Activated naive CD4-positive, alpha-beta T cell treated with anti-CD3 and anti-CD28 coated beads, Interleukin-2, amount 10 ng/mL, durations not matched to agents 7 days and 5 days (primary cell): ENCODE measurements around the gene TBC1D22A.

Experiments used
- CTCF ChIA-PET: fragments of 350-600 bp; sonication (Branson Sonifier 250); formaldehyde crosslinking; loops from one replicate; lab custom pipeline; 2021; ENCODE audit warnings: antibody characterized with exemption; lab: Charles Lee
- DNase-seq: peaks from one replicate; pipeline ENCODE4 v3.0.0-alpha.2; 2020
- H3K27ac Mint-ChIP-seq: one replicate; pipeline ENCODE4 v1.8.0; 2021; ENCODE audit warnings: mild to moderate bottlenecking, moderate library complexity, mixed read lengths
- H3K27me3 Mint-ChIP-seq: one replicate; pipeline ENCODE4 v1.8.0; 2021; ENCODE audit warnings: mild to moderate bottlenecking, mixed read lengths
- H3K36me3 Mint-ChIP-seq: one replicate; pipeline ENCODE4 v1.8.0; 2021; ENCODE audit warnings: mixed read lengths
- H3K4me1 Mint-ChIP-seq: one replicate; pipeline ENCODE4 v1.8.0; 2021; ENCODE audit warnings: mixed read lengths
- H3K4me3 Mint-ChIP-seq: one replicate; pipeline ENCODE4 v1.8.0; 2021; ENCODE audit warnings: mild to moderate bottlenecking, moderate library complexity, mixed read lengths
- H3K9me3 Mint-ChIP-seq: one replicate; pipeline ENCODE4 v1.8.0; 2021; ENCODE audit warnings: mixed read lengths

Gene TBC1D22A

DNA sequence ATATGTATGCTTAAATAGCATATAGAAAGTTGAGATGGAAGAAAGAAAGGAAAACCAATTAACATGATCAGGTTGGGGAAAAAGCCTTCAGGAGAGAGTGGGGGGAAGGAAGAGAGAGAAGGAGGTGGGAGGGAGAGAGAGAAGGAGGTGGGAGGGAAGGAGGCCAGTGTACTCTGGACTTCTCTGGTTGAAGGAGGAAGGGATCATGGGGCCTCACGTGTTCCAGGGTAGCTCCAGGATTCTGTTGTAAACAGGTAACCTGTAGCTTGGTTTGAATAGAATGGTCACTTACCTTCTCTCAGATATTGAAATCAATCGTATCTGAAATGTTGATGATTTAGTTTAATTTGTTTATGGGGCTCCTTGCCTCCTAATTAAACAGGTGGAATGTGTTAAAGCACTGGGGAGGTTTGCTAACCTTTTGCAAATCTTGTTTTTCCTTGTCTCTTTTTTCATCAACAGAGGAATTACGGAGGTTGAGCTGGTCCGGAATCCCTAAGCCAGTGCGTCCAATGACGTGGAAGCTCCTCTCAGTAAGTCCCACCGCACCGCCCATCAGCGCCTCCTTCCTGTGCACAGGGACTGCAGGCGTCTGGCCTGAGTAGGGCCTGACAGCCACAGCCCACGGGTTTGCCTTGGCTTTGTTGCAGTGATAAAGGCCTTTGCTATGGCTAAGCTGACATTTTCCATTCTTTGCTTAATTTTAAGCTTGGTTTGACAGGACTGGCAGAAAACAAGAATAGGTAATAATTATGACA, 115.9 kb downstream of the TBC1D22A start:
- no peak overlapping the region for H3K27ac Mint-ChIP-seq
- DNase-seq = no peak
- peaks cover 2% of the 10 kb centered on the region for H3K4me1 Mint-ChIP-seq
- CTCF ChIA-PET = no interaction called here
- H3K9me3 Mint-ChIP-seq = no peaks in the 10 kb centered on the region
- peaks cover 9% of the 10 kb centered on the region for H3K36me3 Mint-ChIP-seq
- no peaks in the 10 kb centered on the region for H3K27me3 Mint-ChIP-seq
- H3K4me3 Mint-ChIP-seq = no peak overlapping the region

DNA sequence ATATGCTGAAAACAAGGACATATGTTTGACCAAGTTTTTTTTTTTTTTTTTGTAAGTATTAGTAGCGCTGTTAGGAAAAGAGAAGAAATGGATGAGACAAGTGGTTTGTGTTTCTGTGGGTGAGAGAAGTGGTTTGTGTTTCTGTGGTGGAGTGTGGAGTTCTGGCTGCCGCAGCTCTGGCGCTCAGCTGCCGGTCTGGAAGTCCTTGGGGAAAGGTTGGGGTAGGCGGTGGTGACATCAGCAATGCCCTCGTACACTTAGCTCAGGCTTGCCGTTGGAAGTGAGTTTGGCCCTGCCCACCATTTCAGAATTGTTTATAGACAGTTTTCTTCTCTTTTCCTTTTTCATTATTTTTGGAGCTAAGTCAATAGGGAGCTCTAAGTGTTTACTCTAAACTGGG, 116.6 kb downstream of the TBC1D22A start:
- H3K27ac Mint-ChIP-seq = no peak overlapping the region
- no peaks in the 10 kb centered on the region for H3K9me3 Mint-ChIP-seq
- CTCF ChIA-PET = no interaction called here
- no peak for DNase-seq
- H3K4me1 Mint-ChIP-seq = peaks cover 2% of the 10 kb centered on the region
- no peaks in the 10 kb centered on the region for H3K27me3 Mint-ChIP-seq
- H3K4me3 Mint-ChIP-seq = no peak overlapping the region
- peaks cover 6% of the 10 kb centered on the region for H3K36me3 Mint-ChIP-seq

DNA sequence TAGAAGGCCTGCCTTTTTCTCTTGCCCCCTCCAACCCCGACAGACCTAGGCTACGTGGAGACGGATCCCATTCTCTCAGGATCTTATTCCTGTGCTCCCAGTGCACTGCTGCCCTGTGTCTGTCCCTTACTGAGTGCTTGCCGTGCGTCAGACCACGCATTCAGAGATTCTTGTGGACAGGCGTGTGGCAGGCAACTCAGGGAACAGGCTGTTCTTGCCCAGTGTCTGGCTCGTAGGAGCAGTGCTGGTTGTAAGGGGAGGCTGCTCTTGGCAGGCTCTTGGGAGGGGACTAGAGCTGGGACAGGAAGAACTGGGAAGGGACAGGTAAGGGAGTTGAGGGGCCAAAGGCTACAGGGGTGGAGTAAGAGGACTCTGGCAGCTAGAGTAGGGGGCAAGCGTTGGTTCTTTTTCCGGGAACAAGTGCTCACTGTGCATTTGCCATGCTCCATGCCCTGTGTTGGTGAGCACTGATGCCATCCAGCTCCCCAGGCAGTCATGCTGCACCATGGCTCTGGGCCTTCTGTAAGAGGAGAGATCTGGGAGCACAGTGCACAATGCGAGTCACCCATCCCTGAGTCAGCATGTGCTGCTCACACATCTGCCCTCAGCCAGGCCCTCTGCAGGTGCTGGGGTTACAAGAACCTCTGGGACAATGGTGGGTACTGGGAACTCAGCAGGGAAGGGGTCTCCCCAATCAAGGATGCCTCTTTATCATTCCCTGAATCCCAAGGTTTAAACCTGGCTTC, 119.1 kb downstream of the TBC1D22A start:
- Mint-ChIP-seq H3K4me1 (no peaks in the 10 kb centered on the region), H3K27me3 (no peaks in the 10 kb centered on the region), H3K4me3 (no peak overlapping the region), H3K9me3 (no peaks in the 10 kb centered on the region), H3K27ac (no peak overlapping the region), H3K36me3 (peaks cover 7% of the 10 kb centered on the region)
- no peak for DNase-seq
- CTCF ChIA-PET = no interaction called here

DNA sequence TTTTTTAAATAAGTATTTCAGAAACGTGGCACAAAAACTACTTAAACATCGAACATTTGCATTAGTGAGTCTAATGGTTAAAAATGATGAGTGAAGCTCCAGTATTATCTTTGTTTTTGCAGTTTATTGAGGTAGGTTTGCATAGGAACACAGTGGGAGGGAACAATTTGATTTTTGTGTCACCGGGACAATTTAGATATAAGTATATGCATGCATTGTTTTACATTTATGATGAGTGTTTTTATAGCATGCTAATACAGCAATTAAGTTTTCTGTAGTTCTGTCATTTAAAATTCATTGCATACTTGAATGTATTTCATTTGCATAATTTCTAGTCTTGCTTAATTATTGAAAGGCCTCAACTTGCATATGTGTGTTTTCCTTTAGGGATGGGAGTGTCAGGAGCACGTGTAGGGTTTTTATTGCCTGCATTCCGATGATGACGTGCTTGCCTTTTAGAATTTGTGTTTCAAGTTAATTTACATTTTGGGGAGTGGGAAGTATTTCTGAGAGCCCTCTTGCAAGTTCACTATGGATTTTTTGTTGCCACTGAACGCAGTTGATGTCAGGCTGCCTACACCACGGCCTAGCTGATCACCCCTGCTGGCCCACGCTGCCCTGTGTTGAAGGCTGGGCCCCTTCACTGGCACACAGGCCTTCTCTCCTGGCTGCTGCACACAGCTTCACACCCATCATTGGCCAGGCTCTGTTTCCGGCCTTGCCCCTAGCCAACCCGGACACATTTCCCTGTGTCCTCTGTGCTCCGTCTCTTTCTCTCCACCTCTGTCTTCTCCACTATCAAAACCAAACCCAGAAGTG, 120.9 kb downstream of the TBC1D22A start:
- no peak overlapping the region for H3K4me3 Mint-ChIP-seq
- H3K27ac Mint-ChIP-seq = no peak overlapping the region
- H3K9me3 Mint-ChIP-seq = no peaks in the 10 kb centered on the region
- H3K36me3 Mint-ChIP-seq = peaks cover 4% of the 10 kb centered on the region
- CTCF ChIA-PET = no interaction called here
- H3K4me1 Mint-ChIP-seq = no peaks in the 10 kb centered on the region
- H3K27me3 Mint-ChIP-seq = no peaks in the 10 kb centered on the region
- DNase-seq = no peak

DNA sequence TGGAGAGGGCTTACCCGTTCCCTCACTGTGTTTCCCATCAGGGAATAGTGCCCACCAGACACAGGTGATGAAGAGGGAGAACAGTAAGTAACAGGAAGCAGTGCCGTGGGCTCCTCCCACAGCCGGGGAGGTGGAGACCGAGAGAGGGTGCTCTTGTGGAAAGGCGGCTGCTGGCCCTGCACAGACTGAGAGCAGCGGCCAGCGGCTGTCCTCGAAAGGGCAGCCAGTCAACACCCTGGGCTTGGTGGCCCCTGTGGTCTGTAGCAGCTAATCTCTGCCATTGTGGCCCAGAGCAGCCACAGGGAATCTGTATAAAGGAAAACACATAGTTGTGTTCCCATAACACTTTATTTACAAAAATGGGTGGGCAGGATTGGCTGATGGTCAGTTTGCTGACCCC, 121.9 kb downstream of the TBC1D22A start:
- no peak for DNase-seq
- Mint-ChIP-seq H3K27ac (no peak overlapping the region), H3K27me3 (no peaks in the 10 kb centered on the region), H3K4me3 (no peak overlapping the region), H3K4me1 (no peaks in the 10 kb centered on the region), H3K9me3 (no peaks in the 10 kb centered on the region), H3K36me3 (peaks cover 5% of the 10 kb centered on the region)
- CTCF ChIA-PET = no interaction called here

DNA sequence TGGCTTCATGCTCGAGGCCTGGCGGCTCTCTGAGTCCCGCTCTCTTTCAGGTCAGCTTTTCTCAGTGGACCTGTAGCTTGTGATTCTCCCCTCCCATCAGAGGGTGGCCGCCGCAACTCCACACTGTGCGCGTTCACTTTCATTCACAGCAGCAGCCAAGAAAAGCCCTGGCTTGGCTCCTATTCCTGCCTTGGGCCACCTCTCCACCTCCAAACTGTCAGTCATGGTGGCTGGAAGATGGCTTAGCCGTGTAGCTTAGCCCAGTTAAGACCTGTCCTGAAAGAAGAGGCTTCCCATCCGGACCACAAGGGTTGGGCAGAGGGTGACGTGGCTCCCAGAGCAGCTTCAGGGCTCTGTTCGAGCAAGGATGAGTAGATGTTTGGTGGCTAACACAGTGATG, 125.5 kb downstream of the TBC1D22A start:
- H3K27me3 Mint-ChIP-seq = no peaks in the 10 kb centered on the region
- H3K4me1 Mint-ChIP-seq = no peaks in the 10 kb centered on the region
- no peak for DNase-seq
- no peak overlapping the region for H3K4me3 Mint-ChIP-seq
- H3K9me3 Mint-ChIP-seq = no peaks in the 10 kb centered on the region
- H3K36me3 Mint-ChIP-seq = peaks cover 12% of the 10 kb centered on the region
- CTCF ChIA-PET = no interaction called here
- no peak overlapping the region for H3K27ac Mint-ChIP-seq

DNA sequence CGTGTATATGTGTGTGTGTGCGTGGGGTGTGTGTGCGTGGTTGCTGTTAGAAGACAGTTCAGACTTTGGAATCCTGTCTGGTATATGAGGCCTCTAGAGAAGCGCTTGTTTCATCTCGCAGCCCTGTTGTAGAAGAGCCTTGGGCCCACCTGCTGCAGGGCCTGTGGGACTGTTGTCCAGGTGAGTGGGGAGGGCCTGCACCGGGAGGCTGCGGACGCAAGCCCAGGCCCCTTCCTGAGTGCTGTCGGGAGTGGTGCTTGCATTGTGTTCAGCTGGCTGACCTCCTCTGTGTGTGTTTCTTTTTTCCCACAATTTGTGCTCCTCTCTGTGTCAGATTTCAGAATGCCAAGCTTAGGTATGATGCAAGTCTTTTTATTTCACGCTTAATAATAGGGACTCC, 128.4 kb downstream of the TBC1D22A start:
- CTCF ChIA-PET = interaction anchor here (0.6 to 1.1 kb wide), 2 partner anchors 34 to 132 kb away, joined by 3 read pairs; no protein-coding TSS in a partner anchor
- Mint-ChIP-seq H3K27me3 (no peaks in the 10 kb centered on the region), H3K36me3 (peaks cover 18% of the 10 kb centered on the region), H3K4me3 (no peak overlapping the region), H3K9me3 (no peaks in the 10 kb centered on the region), H3K27ac (no peak overlapping the region), H3K4me1 (no peaks in the 10 kb centered on the region)
- DNase-seq = no peak

DNA sequence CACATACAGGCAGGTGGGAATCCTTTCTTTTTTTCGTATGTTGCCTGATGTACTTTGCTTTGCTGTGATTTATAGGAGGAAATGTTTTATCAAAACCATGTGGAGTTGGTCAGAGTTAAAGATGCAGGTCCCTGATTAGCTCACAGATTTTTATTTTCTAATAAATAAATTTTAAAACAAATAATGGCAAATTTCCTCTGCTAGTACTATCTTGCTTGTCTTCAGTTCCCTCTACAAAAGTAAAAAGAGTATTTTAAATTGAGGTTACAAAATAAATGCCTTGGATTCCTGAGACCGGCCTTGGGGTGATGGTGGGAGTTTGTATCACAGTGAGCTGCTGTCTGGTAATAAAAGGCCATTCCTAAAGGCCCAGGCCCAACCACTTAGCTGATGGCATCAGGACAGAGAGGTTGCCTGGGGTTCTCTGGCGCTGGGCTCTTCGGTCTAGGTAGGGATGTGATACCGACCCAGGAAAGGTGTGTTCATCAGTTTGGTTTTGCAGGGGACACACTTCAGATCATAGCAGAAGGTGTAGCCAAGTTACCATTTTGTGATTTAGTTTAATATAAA, 129.0 kb downstream of the TBC1D22A start:
- peaks cover 24% of the 10 kb centered on the region for H3K36me3 Mint-ChIP-seq
- CTCF ChIA-PET = interaction anchor here (0.6 kb wide), 1 partner anchor 33 kb away, joined by 3 read pairs; no protein-coding TSS in a partner anchor
- no peaks in the 10 kb centered on the region for H3K4me1 Mint-ChIP-seq
- no peaks in the 10 kb centered on the region for H3K27me3 Mint-ChIP-seq
- no peaks in the 10 kb centered on the region for H3K9me3 Mint-ChIP-seq
- DNase-seq = no peak
- no peak overlapping the region for H3K27ac Mint-ChIP-seq
- no peak overlapping the region for H3K4me3 Mint-ChIP-seq

DNA sequence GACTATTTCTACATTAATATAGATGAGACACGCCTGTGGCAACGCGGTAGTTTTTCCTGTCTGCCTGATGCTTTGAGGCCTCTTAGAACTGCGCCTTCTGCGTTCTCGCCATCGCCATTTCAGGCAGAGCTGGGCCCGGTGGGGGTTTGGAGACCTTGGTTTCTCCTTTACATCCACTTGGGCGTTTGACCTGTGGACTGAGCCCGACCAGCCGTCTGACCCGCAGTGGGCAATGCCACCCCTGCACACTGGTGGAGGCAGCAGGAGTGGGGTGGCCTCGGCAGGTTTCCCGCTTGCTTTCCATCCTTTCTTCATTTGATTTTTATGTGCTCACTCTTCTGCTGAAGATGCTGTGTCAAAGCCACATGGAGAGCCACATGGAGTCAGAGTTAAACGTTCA, 130.4 kb downstream of the TBC1D22A start:
- Mint-ChIP-seq H3K36me3 (peaks cover 29% of the 10 kb centered on the region), H3K27ac (no peak overlapping the region), H3K27me3 (no peaks in the 10 kb centered on the region), H3K4me1 (no peaks in the 10 kb centered on the region), H3K4me3 (no peak overlapping the region), H3K9me3 (no peaks in the 10 kb centered on the region)
- CTCF ChIA-PET = no interaction called here
- no peak for DNase-seq

DNA sequence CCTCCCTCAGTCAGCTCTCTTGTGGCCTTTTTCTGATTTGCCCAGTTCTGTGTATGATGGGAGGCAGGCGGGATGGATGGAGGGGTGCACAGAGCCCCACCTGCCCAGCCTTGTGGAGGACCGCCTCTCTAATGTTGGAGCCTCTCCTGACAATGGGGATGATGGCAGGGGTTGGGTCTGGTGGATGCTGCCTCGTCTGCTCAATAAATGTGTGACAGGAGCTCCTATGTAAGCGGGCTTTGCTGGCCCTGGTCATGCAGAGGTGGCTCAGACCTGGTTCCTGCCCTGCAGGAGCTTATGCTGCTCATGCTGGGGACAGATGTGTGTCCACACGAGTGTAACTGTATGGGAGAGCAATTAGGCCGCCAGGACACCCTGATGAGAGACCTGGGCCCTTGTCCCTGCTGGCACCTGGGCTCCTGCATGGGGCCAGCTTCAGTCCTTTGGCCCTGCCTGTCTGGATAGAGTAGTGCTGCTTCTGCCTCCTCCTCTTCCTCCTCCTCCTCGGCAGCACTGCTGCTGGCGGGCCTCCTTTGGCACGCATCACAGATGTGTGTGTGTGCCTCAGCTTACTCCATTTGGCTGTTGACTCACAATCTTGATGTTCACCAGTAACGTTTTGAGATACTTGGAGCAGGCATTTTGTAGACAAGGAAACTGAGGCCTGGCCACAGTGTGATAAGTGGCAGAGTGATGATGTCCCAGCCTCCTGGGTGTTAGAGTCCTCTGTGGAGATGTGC, 131.0 kb downstream of the TBC1D22A start:
- H3K36me3 Mint-ChIP-seq = peaks cover 32% of the 10 kb centered on the region
- CTCF ChIA-PET = no interaction called here
- no peaks in the 10 kb centered on the region for H3K9me3 Mint-ChIP-seq
- H3K27ac Mint-ChIP-seq = no peak overlapping the region
- H3K4me1 Mint-ChIP-seq = no peaks in the 10 kb centered on the region
- no peak overlapping the region for H3K4me3 Mint-ChIP-seq
- DNase-seq = no peak
- H3K27me3 Mint-ChIP-seq = no peaks in the 10 kb centered on the region

DNA sequence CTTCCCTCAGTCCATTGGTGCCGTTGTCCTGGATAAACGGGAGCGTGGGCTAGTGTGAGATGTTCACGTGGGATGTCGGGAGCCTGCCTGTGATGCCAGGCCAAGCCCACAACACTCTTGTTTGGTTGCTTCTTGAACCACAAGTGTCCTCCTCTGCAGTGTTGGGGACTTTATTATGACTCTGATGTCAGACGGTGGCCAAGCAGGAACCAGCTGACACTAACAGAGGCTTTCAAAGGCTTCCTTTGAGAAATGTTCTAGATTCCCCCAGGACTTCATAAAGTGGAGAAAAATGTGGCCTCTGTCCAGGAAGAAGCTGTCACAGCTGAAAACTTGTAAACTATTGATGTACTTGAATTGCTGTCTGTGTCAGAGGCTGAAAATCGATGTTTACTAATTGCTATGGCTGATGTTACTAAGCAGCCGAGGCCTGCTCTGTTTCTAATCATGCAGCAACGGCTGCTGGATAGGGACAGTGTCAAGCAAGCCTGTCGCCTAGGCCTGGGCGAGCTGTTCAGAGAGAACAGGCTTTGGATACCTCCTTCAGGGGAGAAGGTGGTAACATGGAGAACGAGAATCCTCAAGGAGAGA, 131.7 kb downstream of the TBC1D22A start:
- Mint-ChIP-seq H3K27me3 (no peaks in the 10 kb centered on the region), H3K27ac (no peak overlapping the region), H3K36me3 (peaks cover 37% of the 10 kb centered on the region), H3K4me1 (no peaks in the 10 kb centered on the region), H3K4me3 (no peak overlapping the region), H3K9me3 (no peaks in the 10 kb centered on the region)
- DNase-seq = no peak
- CTCF ChIA-PET = no interaction called here

DNA sequence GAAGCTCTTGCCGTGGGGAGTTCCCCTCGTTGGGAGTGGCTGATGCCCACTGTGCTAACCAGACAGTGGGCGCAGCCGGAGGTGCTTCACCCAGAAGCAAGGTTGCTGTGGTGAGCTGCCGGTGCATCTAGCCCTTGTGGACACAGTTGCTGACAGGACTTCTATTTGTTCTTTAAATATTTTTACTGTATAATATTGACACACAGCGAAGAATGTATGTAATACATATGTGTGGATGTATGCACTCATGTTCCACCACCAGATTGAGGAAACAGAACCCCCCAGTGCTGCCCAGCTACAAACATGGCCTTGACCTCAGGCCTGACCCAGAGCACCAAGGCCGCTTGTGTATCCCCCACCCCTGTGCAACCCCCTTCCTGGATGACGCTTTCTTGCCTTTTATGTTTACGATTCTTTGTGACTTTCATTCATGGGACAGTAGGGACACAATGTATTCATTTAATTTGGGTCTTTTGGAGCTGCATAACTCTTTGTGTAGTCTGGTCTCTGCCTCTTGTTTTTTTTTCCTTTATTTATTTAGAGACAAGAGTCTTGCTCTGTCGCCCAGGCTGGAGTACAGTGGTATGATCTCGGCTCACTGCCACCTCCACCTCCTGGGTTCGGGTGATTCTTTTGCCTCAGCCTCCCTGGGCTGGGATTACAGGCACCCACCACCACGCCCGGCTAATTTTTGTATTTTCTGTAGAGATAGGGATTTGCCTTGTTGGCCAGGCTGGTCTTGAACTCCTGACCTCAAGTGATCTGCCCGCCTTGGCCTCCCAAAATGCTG, 132.6 kb downstream of the TBC1D22A start:
- CTCF ChIA-PET = no interaction called here
- Mint-ChIP-seq H3K4me3 (no peak overlapping the region), H3K27ac (no peak overlapping the region), H3K9me3 (no peaks in the 10 kb centered on the region), H3K27me3 (no peaks in the 10 kb centered on the region), H3K36me3 (peaks cover 33% of the 10 kb centered on the region), H3K4me1 (no peaks in the 10 kb centered on the region)
- no peak for DNase-seq

DNA sequence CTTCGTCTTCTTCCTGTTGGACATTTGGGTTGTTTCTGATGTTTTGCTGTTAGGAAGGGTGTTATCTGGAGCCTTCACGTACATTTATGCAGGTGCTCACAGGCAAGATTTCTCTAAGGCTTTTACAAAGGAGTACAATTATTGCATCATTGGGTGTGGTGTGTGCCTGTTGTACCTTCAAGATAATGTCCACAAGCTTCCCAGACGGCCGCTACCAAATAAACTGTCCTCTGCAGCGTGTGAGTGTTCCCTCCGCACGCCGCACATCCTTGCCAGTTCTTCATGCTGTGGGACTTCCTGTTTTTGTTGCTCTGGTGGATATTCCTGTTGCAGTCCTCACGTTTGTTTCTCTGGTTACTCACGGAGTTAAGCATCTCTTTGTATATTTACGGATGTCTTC, 133.3 kb downstream of the TBC1D22A start:
- DNase-seq = no peak
- no peaks in the 10 kb centered on the region for H3K9me3 Mint-ChIP-seq
- H3K4me1 Mint-ChIP-seq = no peaks in the 10 kb centered on the region
- peaks cover 34% of the 10 kb centered on the region for H3K36me3 Mint-ChIP-seq
- no peaks in the 10 kb centered on the region for H3K27me3 Mint-ChIP-seq
- H3K27ac Mint-ChIP-seq = peak overlapping the region; percentile 2
- CTCF ChIA-PET = no interaction called here
- H3K4me3 Mint-ChIP-seq = no peak overlapping the region
